Germinal center (tissue), 1 donor: ENCODE data around the gene GFI1.
"Not testable (repeated sequence)": the region's sequence is repeated elsewhere in the genome, so short reads cannot be mapped to it uniquely, and the experiment has no call there.

Source experiments
- DNase-seq: peaks from one replicate; pipeline ENCODE4 v3.0.0; 2012; ENCODE audit warnings: mixed read lengths, low spot score

Gene GFI1

DNA sequence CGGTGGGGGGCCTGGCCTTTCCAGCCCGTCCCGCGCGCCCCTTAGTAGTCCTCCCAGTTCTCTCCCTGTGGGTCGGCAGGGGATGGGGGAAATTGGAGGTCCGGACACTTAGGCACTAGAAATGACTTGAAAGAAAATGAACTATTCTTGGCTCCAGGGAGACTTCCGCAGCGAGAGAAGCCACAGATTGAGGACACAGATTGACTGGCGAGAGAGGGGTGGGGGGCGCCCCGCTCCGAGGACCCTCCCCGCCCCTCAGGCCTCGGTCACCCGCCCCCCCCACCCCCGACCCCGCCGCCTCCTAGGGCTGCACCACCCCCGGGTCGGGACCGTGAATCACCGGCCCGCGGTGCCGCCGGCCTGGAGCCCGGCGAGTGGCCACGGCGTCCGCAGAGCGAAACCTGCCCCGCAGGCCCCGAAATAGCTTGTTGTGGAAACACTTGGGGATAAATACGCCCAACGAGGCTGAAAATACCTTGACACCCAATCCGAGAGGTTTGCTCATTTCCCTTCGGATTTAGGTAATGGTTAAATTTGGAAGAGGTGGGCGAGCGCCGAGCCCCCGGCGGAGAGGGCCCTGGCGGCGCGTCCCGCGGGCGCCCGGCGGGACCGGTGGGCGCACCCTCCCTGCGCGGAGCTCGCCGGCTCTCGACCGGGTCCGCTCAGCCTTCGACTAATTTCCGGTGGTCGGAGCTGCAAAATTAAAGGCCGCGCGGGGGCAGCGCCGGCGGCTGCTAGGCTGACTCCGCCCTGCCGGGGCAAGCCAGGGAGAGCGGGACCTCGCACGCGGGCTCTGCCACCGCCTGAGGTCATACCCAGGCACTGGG is at the start of gene GFI1:
Gene GFI1 (minus strand): TSS at position 675 of the 827 bp plus-strand sequence. CDS start 3,438 bp downstream, outside the sequence.
- peak; percentile 50 for DNase-seq

- not testable (repeated sequence) for DNase-seq
Observed at GRCh38 chr1:92532371-92532770, 45.6 kb upstream of the GFI1 start.

DNA sequence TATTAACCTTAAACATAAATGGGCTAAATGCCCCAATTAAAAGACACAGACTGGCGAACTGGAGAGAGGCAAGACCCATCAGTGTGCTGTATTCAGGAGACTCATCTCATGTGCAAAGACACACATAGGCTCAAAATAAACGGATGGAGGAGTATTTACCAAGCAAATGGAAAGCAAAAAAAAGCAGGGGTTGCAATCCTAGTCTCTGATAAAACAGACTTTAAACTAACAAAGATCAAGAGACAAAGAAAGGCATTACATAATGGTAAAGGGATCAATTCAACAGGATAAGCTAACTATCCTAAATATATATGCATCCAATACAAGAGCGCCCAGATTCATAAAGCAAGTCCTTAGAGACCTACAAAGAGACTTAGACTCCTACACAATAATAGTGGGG is 45.2 kb upstream of the GFI1 start:
- DNase-seq, result not testable (repeated sequence)

GRCh38 chr1:92527670-92528069 is 40.9 kb upstream of the GFI1 start:
- DNase-seq, result no peak

GRCh38 chr1:92524944-92525590 is 38.3 kb upstream of the GFI1 start:
- DNase-seq, result not testable (repeated sequence)

GRCh38 chr1:92519043-92519442 is 32.3 kb upstream of the GFI1 start:
- DNase-seq, result no peak

GRCh38 chr1:92516574-92516973 is 29.8 kb upstream of the GFI1 start:
- no peak for DNase-seq

DNA sequence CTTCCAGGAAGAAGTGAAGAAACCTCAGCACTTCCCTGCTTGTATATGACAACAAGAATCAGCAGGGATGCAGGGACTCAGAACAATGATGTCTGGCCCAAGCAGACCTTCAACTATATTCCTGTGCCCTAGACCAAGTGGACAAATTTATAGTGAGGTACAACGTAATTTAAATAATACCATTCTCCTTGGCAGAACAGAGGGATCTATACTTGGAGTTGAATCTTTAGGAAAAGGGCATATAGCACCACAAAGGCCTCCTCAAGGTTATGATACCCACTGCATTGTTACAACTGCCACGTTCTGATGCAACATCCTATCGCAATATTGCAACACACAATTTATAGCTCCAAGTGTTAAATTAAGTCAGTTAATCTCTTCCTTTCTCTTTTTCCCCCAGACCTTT is 29.1 kb upstream of the GFI1 start:
- no peak for DNase-seq

DNA sequence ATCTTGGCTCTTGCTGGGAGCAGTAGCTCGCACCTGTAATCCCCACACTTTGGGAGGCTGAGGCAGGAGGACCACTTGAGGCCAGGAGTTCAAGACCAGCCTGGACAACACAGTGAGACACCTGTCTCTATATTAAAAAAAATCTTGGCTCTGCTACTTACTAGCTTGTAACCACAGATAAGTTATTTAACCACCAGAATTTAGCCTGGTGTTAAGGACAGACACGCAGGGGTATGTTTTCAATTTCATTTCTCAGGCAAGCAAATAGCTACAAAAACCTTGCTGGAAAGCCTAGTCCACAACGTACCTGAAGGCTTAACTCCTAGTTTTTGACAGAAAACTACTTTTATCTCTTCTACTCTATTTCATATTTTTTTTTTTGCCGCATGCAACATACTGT is 24.8 kb upstream of the GFI1 start:
- no peak for DNase-seq

DNA sequence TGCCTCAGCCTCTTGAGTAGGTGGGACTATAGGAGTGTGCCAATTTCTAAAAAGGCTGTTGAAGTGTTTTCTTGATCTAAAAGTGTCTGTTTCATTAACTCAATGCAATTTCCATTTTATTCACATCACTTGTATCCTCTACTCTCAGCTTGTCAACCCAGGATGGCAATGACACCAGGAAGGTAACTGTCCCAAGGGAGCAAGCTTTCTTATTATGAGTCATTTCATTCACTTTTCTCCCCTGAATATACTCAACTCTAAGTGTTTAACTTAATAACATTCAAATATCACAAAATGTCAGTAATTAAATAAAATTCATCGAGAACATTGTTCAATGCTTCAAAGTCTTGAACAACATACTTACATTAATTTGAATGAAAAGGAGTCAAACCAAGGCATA is 22.9 kb upstream of the GFI1 start:
- no peak for DNase-seq

- DNase-seq, result no peak
Observed at GRCh38 chr1:92505015-92505692, 18.4 kb upstream of the GFI1 start.

DNA sequence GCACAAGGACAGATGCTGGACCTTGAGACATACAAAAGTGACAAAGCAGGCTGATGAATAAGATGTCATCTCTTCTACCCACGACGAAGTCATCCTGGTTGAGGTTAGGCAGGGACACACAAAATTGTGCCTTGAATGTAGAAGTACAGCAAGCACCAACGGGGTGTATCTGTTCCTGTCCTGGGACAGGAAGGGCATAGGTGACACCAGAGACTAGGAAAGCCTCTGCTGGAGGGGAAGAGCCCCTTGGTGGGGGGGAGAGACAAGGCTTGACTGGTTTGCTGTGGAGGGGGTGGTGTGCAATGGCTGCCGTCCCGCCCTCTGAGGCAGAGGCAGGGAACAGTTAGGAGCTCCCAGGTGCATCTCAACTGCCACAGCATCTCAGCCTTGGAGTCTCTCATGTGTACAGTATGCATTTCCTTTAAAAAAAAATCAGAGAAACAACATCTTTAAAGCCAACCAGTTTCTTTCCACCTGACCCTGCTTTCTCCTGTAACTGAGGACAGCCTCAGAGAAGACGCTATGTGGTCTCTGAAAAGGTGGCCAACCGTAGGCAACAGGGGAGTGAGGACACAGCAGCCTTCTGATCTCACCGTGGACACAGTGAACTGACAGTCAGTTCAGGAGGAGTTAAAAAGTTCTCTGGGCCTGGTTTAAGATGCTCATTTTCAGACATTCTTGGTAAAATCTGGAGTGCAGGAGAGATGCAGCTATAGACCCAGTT is 17.7 kb upstream of the GFI1 start:
- DNase-seq, result no peak

DNA sequence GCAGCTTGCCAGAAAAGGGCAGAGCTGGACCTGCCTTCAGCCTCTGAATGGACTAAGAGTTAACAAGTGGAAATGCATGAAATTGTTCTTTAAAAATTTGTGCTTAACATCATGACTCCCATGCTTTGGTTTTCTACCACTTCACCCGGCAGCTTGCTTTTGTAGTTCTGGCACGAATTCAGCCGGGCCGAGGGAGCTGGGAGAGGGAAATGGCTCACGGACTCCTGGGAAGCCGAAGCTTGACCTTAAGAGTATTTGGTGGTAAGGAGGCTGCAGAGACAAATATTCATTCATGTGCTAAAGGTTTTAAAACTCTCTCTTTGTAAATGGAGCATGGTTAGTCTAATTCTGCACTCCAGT is 17.2 kb upstream of the GFI1 start:
- DNase-seq, result no peak

DNA sequence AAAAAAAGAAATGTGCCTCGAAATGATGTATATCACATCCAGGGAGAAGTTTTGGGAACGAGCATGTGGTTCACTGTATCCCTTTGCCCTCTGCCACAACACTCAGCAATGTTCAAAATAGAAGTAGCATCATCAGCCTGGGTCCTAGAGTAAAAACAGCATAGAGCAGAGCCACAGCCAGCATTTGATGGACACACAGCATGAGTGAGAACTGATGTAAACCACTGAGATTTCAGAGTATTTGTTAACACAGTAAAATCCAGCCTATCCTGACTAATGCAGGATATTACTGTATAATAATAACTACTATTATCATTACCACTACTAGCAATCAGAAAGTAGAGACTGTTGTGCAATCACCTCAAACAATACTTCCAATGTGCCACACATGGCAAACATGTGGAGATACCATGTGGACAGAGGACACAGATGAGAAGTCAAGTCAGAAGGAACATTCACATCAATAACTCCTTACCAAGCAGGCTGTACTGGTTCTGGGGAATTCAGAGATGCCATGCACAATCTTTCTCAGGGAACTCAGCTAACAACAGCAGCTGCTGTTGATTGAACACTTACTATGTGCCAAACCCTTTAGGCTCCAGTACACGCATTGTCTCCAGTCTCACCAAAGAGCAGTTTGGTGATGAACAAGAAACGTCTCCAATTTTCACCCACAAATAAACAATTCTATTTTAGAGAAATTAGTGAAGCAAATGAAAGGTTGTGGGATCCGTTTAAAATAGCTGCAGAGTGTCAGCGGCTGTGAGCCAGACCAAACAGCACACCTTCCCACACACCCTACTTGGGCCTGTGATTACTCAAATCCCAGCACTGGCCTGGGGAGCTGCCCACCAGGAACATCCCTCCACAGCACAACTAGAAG is 16.6 kb upstream of the GFI1 start:
- no peak for DNase-seq

- no peak for DNase-seq
Observed at GRCh38 chr1:92502247-92502646, 15.5 kb upstream of the GFI1 start.

DNA sequence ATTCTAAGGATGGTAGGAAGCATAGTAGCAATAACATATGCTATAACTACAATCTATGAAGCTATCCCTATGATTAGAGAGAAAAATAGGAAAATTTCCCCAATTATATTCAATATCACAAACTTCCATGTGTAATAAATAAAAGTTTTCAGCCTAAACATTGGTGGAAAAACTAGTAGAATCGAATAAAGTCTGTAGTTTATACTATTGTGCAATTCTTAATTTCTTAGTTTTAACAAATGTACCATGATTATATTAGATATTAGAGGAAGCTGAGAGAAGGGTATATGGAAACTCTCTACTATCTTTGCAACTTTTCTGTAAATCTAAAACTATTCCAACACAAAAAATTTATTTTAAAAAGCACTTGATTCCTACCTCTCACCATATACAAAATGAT is 13.8 kb upstream of the GFI1 start:
- no peak for DNase-seq

GRCh38 chr1:92495392-92496063 is 8.8 kb upstream of the GFI1 start:
- no peak for DNase-seq

GRCh38 chr1:92494485-92495141 is 7.9 kb upstream of the GFI1 start:
- DNase-seq, result no peak

DNA sequence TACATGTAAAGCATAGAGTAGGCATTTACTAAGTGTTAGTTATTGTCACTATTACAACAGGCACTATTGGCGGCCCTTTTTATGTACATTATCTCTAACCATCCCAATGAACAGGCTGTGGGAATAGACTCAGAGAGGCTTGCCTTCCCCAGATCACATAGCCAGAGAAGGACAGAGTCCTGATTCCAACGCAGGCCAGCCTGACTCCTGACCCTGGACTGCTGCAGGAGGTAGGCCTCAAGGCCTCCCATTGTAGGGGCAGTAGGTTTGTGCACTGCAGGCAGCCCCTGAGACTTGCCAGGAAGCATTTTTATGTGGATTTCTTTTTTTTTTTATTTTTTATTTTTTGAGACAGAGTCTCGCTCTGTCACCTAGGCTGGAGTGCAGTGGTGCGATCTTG is 6.4 kb upstream of the GFI1 start:
- DNase-seq, result no peak

DNA sequence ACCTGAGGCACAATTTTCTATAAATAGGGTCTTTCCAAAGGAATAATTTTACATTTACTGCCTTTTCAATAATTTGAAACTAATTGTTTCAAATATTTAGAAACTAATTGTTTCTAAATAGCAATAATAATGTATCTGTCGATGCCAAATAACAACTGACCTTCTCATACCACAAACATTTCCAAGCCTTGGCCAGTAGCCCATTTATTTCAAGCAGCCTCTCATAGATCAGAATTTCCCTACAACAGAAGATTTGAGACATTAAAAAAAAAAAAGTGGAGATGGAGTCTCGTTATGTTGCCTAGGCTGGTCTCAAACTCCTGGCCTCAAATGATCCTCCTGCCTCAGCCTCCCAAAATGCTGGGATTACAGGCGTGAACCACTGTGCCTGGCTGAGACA is 2.1 kb upstream of the GFI1 start:
- DNase-seq, result no peak
